ENCODE data around the gene TRAIP. TPM values are rescaled to one million over a fixed set of nuclear protein-coding genes. Genes with fewer than 3 reads are reported as not detected.

The TRAIP gene
- total and polyA plus RNA-seq, 2 experiments from 2014 or later = 6.7 to 13.3 TPM

GRCh38 chr3:49895791-49896190 lies 39.4 kb upstream of the TRAIP start:
- no peak for TF ChIP-seq CTCF (IDR thresholded peaks at IDR 0.05; ENCODE audit: low read depth, low read length)
- Histone ChIP-seq H3K27me3 (no peaks in the 10 kb centered on the region), H3K27ac (no peak overlapping the region), H3K4me1 (ENCODE audit: low read depth) (no peaks in the 10 kb centered on the region), H3K4me3 (no peak overlapping the region), H3K9me3 (ENCODE audit: low read depth) (no peaks in the 10 kb centered on the region), H3K36me3 (no peaks in the 10 kb centered on the region)
- no peak for DNase-seq (ENCODE audit: low read depth in 1 of 2, low spot score in 1 of 2)

- Histone ChIP-seq H3K4me1 (ENCODE audit: low read depth) (peaks cover 6% of the 10 kb centered on the region), H3K9me3 (ENCODE audit: low read depth) (no peaks in the 10 kb centered on the region), H3K27me3 (no peaks in the 10 kb centered on the region), H3K27ac (no peak overlapping the region), H3K4me3 (no peak overlapping the region), H3K36me3 (no peaks in the 10 kb centered on the region)
- DNase-seq (ENCODE audit: low read depth in 1 of 2, low spot score in 1 of 2) = no peak
- no peak for TF ChIP-seq CTCF (IDR thresholded peaks at IDR 0.05; ENCODE audit: low read depth, low read length)
Observed at GRCh38 chr3:49889296-49889695, 32.9 kb upstream of the TRAIP start.

GRCh38 chr3:49886922-49887265 lies 30.5 kb upstream of the TRAIP start:
- H3K9me3 ChIP-seq (ENCODE audit: low read depth) = no peaks in the 10 kb centered on the region
- no peaks in the 10 kb centered on the region for H3K36me3 ChIP-seq
- TF ChIP-seq CTCF (IDR thresholded peaks at IDR 0.05; ENCODE audit: low read depth, low read length) = no peak
- no peak overlapping the region for H3K27ac ChIP-seq
- no peaks in the 10 kb centered on the region for H3K27me3 ChIP-seq
- H3K4me3 ChIP-seq = no peak overlapping the region
- peaks cover 14% of the 10 kb centered on the region for H3K4me1 ChIP-seq (ENCODE audit: low read depth)
- DNase-seq (ENCODE audit: low read depth in 1 of 2, low spot score in 1 of 2) = no peak

GRCh38 chr3:49883998-49884397 lies 27.6 kb upstream of the TRAIP start:
- no peak for DNase-seq (ENCODE audit: low read depth in 1 of 2, low spot score in 1 of 2)
- Histone ChIP-seq H3K9me3 (ENCODE audit: low read depth) (no peaks in the 10 kb centered on the region), H3K4me3 (no peak overlapping the region), H3K36me3 (no peaks in the 10 kb centered on the region), H3K27ac (no peak overlapping the region), H3K27me3 (no peaks in the 10 kb centered on the region), H3K4me1 (ENCODE audit: low read depth) (peaks cover 38% of the 10 kb centered on the region)
- TF ChIP-seq CTCF (IDR thresholded peaks at IDR 0.05; ENCODE audit: low read depth, low read length) = no peak

- Histone ChIP-seq H3K4me1 (ENCODE audit: low read depth) (peaks cover 38% of the 10 kb centered on the region), H3K4me3 (no peak overlapping the region), H3K27me3 (no peaks in the 10 kb centered on the region), H3K36me3 (no peaks in the 10 kb centered on the region), H3K9me3 (ENCODE audit: low read depth) (no peaks in the 10 kb centered on the region), H3K27ac (peak overlapping the region; percentile 79)
- TF ChIP-seq CTCF (IDR thresholded peaks at IDR 0.05; ENCODE audit: low read depth, low read length) = no peak
- DNase-seq (ENCODE audit: low read depth in 1 of 2, low spot score in 1 of 2) = no peak
Observed at GRCh38 chr3:49882166-49882565, 25.8 kb upstream of the TRAIP start.

Data from cardiac muscle cell (in vitro differentiated cells and primary cell).